Brain microvascular endothelial cell (primary cell): ENCODE measurements around the gene LITAFD.

Experiments
- DNase-seq: peaks from one replicate; pipeline ENCODE4 v3.0.0-alpha.2; 2020
- H3K27ac ChIP-seq: fragments of 250-450 bp; sonication (Bioruptor Pico); 2 replicates; pipeline ENCODE4 v1.5.1; 2020; ENCODE audit warnings: mild to moderate bottlenecking, moderate library complexity
- H3K27me3 ChIP-seq: fragments of 250-450 bp; sonication (Bioruptor Pico); replicated peaks from 2 replicates; pipeline ENCODE4 v1.5.1; 2020; ENCODE audit warnings: mild to moderate bottlenecking
- H3K36me3 ChIP-seq: fragments of 250-450 bp; sonication (Bioruptor Pico); replicated peaks from 2 replicates; pipeline ENCODE4 v1.5.1; 2020; ENCODE audit warnings: mild to moderate bottlenecking
- H3K4me3 ChIP-seq: 2 replicates; pipeline ENCODE4 v1.5.1; 2011; ENCODE audit warnings: low read depth, mild to moderate bottlenecking, control low read depth, low read length, moderate library complexity
- in situ Hi-C: cut with HindIII; loops from 2 replicates; pipeline ENCODE4 v1.10.0; 2017; ENCODE audit warnings: low sequenced_read_pairs, low pct_ligation_motif_present
- TF ChIP-seq, protein P1 (sequence below): IDR thresholded peaks from 2 replicates; pipeline ENCODE4 v1.5.1; 2011; ENCODE audit warnings: low read depth, mild to moderate bottlenecking, moderate library complexity, low read length, control low read depth, inconsistent platforms; ENCODE audit errors: missing control alignments

LITAFD gene

DNA sequence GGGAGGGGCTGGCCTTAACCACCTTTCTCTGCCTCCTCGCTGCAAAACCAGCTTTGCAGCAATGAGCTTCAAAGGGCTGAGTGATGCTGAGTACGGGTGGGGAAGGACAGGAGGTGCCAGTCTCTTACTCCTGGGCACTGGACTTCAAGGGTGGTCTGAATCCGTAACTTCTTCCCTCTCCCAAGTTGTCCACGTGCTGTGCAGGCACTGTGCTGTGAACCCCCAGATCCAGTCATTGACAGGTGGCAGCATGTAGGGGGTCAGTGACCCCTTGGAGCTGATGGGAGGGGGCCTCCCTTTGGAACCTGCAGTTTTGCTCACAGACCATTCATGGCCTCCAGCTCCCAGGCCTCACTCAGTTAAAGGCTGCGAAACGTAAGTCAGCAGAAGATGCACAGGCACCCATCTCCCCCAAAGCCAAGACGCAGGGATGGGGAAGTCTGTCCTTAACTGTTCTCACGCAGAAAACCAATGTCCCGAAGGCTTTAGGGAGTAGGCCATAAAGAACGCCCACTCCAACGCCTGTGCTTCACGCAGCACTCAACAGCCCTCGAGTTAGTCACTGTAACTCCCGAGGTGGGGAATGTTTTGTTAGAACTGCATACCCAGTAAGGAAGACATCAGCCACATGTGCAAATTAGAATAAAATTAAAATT, 7.9 kb downstream of the LITAFD start:
- peaks cover 39% of the 10 kb centered on the region for H3K36me3 ChIP-seq
- no peaks in the 10 kb centered on the region for H3K27me3 ChIP-seq
- in situ Hi-C loops, result no loop called here
- DNase-seq, result no peak
- H3K27ac ChIP-seq, result no peak overlapping the region
- H3K4me3 ChIP-seq, result no peak overlapping the region
- TF ChIP-seq, protein P1, sequence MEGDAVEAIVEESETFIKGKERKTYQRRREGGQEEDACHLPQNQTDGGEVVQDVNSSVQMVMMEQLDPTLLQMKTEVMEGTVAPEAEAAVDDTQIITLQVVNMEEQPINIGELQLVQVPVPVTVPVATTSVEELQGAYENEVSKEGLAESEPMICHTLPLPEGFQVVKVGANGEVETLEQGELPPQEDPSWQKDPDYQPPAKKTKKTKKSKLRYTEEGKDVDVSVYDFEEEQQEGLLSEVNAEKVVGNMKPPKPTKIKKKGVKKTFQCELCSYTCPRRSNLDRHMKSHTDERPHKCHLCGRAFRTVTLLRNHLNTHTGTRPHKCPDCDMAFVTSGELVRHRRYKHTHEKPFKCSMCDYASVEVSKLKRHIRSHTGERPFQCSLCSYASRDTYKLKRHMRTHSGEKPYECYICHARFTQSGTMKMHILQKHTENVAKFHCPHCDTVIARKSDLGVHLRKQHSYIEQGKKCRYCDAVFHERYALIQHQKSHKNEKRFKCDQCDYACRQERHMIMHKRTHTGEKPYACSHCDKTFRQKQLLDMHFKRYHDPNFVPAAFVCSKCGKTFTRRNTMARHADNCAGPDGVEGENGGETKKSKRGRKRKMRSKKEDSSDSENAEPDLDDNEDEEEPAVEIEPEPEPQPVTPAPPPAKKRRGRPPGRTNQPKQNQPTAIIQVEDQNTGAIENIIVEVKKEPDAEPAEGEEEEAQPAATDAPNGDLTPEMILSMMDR, result no peak

DNA sequence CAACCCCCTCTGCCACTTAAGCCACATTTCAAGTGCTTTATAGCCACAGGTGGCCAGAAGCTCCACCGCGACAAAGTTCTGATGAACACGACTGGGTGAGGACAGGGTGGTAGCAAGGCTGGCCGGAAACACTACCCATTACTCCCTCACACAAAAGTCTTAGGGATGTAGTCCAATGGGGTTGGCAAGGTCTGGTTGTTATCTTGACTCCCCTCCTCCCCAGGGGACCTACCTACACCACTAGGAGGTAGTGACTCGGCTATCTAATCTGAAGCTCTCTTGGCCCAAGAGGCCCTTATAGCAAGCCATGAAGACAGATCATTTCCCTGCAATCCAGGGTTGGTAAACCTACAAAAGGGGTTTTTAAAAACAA, 8.4 kb downstream of the LITAFD start:
- in situ Hi-C loops, result no loop called here
- no peak overlapping the region for H3K4me3 ChIP-seq
- DNase-seq, result no peak
- H3K27me3 ChIP-seq, result no peaks in the 10 kb centered on the region
- TF ChIP-seq, protein P1, result no peak
- H3K27ac ChIP-seq, result no peak overlapping the region
- H3K36me3 ChIP-seq, result peaks cover 44% of the 10 kb centered on the region

DNA sequence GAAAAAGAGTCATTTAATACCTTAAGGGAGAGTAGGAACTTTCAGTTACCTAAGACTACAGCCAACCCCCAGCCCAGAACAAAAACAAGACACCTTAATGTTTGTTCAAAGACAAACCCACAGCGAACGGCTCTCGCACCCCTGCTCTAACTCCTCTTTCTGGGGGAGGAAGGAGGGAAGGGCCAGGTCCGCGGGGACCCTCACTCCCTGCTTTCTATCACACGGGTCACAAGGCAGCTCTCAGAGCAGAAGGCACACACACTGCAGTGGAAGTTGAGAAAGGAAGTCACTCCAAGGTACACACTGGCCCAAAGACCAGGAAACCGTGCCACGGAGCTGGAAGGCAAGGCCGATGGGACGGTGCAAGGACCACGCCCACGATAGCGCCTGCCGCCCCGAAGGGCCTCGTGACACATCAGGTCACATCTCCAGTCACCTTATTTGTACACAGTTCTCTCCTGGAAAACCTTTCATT, 10.0 kb downstream of the LITAFD start:
- Histone ChIP-seq H3K36me3 (peaks cover 55% of the 10 kb centered on the region), H3K27ac (peak overlapping the region; percentile 61), H3K27me3 (no peaks in the 10 kb centered on the region), H3K4me3 (no peak overlapping the region)
- no peak for DNase-seq
- TF ChIP-seq, protein P1, result no peak
- in situ Hi-C loops, result no loop called here

DNA sequence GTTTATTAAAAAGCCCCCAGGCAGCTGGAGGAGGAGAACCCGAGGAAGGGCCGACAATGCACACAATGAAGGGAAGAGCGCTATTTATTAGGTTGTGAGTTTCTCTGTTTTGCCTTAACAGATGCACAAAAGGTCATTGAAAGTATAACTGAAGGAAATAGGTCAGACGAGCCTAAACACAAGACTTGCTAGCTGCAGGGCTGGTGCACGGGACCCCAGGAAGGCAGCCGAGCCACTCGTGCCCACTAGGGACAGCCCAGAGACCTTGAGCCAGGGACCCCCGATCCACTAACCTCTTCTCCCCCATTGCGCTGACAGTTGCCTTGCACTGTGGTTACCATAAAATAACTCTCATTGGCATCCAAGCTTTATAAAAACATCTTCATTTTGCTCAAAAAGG, 11.3 kb downstream of the LITAFD start:
- H3K27me3 ChIP-seq, result no peaks in the 10 kb centered on the region
- TF ChIP-seq, protein P1, result no peak
- no peak for DNase-seq
- H3K4me3 ChIP-seq, result no peak overlapping the region
- no peak overlapping the region for H3K27ac ChIP-seq
- H3K36me3 ChIP-seq, result peaks cover 61% of the 10 kb centered on the region
- in situ Hi-C loops, result no loop called here

DNA sequence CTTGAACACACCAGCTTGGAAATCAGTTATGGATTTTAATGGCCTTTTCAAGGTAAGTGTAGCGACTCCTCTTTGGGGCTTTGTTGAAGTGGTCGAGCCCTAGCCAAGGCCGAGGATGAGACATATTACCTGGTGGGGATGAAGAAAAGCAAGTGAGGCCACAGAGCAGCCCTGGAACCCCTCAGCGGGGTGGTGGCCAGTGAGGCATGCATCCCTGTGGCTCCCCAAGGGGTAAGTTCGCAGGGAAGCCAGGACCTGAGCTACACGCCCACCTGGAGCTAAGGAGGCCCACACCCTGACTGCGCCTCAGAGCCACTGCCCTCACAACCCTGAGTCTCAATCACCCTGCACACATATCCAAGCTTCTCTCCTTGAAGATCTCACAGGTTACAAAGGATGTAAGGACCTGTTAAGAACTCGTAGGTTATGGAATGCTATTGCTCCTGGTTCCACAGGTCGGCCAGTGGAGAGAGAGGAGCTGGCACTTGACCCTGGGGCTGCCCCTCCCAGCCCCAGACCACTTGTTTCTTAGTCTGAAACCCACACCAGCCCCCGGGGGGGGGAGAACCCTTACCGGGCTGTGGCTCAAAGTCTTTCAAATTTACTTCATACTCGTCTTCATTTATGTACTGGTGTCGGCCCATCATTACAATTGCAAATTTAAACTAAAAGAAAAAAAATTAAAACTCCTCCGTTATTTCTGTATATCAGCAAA, 12.0 kb downstream of the LITAFD start:
- in situ Hi-C loops, result no loop called here
- no peak overlapping the region for H3K27ac ChIP-seq
- TF ChIP-seq, protein P1, result no peak
- H3K36me3 ChIP-seq, result peaks cover 69% of the 10 kb centered on the region
- no peak overlapping the region for H3K4me3 ChIP-seq
- no peak for DNase-seq
- no peaks in the 10 kb centered on the region for H3K27me3 ChIP-seq
